ENCODE data around the gene ZNF33A.
A peak's percentile ranks its signal among the peaks of the same experiment; 100 is the strongest.
"Not testable (repeated sequence)": the region's sequence is repeated elsewhere in the genome, so short reads cannot be mapped to it uniquely, and the experiment has no call there.

The ZNF33A gene

DNA sequence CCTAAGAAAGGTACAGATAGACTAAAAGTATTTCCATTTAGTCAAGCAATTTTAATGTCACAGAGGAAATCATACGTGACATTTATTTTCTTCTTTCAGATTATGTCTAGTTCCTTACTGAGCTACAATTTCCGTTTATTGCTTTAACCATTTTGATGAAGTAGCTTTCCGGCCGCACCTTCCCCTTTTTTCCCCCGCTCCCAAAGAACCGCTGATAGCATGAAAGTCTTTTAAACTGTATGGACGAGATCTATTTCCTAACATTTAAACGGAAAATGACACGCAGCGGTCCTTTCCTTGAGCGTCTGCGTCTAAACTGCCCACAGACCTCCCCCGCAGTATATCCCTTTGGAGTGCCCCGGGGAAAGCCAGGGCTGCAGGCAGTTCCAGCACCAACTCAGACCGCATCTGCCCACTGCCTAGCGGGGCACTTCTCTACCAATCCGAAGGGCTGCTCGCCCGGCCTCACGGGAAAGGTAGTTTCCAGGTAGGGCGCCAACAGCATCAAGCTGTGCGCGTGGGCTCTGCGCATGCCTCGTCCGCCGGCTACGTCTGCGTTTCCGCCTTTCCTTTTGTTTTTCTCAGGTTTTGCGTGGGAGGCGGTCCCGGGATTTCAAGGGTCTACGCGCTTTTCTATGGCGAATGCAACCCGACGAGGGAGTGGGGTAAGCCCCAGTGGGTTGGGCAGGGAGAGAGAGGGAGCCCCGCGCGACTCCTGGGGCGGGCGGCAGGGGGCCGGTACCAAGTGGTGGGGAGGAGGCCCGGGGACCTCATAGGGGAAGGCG lies at the start of gene ZNF33A:
ZNF33A (plus strand) TSS at position 557 of the 785 bp plus-strand sequence. CDS start 1,667 bp downstream, outside the sequence.
- DNase-seq (ENCODE audit: low read depth): peak; percentile 81
- peak within 1 kb of the TSS; percentile 63 for H3K4me3 ChIP-seq (ENCODE audit: low read depth, low read length)

DNA sequence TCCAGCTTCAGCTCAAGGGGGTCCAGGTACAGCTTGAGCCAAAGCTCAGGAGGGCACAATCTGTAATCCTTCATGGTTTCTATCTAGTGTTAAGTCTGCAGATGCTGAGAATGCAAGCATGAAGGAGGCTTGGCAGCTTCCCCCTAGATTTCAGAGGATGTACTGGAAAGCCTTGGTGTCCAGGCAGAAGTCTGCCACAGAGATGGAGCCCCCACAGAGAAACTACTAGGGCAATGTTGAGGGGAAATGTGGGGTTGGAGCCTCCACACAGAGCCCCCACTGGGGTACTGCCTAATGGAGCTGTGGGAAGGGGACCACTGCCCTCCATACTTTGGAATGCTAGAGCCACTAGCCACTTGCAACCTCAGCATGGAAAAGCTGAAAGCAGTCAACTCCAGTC lies 45.5 kb upstream of the ZNF33A start:
- no peak for DNase-seq (ENCODE audit: low read depth)
- H3K4me3 ChIP-seq (ENCODE audit: low read depth, low read length): no peak overlapping the region

DNA sequence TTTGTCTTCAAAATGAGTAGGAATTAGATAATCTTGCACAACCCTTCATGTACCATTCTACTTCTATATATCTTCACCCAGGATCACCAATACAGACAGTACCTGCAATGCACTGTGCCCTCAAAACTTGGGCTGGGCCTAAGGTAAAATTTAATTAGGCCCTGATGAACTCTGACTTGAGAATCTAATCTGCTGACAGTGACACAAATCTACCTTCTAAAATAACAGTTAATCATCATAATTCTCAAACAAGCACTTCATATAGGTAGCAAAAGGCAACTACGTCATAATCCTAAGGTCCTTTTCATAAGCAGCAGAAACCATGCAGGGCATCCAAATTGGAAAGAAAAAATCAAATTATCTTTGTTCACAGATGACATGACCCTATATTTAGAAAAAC lies 38.1 kb upstream of the ZNF33A start:
- DNase-seq (ENCODE audit: low read depth): no peak
- no peak overlapping the region for H3K4me3 ChIP-seq (ENCODE audit: low read depth, low read length)

DNA sequence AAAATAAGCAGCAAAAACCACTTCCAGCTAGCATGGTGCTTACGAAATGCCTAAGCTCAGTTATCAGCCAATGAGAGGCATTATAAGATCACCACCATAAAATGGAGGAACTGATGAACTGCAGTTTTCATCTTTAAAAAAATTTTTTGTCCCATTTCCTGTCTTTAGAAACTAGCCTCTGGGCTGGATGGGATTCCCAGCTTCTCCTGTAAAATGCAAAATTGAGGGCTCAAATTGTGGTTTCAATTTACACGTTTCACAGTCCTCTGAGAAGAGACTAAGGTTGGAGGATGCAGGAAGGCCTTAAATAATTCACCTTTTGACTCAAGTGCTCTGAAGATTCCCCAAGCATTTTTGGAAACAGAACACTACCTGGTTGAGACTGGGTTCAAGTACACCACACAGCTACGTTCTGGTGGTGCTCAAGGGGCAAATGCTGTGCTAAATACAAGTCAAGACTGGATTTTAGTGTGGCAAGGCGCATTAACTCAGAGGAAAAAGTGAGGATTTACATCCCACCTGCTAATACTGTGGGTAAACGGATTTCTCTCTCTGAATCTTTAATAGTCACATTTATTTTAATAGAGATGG lies 35.0 kb upstream of the ZNF33A start:
- DNase-seq (ENCODE audit: low read depth): no peak
- peak overlapping the region; percentile 88 for H3K4me3 ChIP-seq (ENCODE audit: low read depth, low read length)

DNA sequence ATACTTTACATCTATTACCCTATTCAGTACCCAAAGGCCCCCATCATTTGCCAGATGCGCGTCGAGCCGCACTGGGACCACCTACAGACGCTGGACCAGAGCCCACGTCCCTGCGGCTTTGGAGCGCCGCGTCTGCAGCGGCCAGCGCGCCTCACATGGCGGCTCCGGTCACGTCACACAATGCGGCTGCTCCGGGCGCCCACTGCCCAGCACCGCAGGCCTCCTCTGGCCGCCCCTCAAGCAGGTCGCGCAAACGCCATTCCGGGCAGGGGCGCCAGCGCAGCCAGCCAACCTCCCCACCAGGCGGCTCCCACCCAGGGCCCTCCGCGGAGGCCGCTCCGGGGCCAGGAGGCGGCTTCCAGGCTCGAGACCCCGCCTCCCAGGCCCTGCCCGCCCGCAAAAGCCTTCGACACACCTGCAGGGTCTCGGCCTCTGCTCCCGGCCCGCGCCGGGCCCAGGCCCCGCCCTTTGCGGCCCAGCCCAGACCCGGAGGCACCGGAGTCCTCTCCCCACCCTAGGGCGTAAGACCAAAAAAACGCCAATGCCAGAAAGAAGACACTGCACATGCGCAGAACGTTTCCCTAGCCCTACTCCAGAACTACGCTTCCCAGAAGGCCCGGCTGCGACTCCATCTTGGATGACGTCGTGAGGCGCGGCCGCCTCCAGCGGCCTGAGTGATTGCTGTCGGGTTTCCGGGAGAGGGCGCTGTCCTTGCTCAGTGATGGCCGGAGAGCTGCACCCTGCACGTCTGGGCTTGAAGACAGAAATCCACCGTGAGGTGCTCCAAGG lies 34.2 kb upstream of the ZNF33A start, which contains the start of gene ZNF25:
ZNF25 (minus strand) TSS at position 557 of the 789 bp plus-strand sequence. CDS start 4,925 bp downstream, outside the sequence.
- peak; percentile 93 for DNase-seq (ENCODE audit: low read depth)
- peak within 1 kb of the TSS; percentile 88 for H3K4me3 ChIP-seq (ENCODE audit: low read depth, low read length)

DNA sequence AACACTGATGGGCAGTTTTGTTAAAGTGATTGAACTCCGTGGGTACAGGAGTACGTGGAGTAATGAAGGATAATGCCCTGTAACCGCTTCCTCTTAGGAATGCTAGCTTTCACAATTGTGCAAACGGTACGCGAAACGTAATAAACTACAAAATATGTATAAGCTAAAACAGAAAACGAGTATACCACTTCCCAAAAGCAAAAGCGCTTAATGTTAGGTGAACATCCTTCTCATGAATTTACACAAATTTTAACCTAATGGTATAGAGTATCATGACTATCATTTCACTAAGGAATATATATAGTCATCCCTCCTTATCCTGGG lies 33.6 kb upstream of the ZNF33A start:
- no peak for DNase-seq (ENCODE audit: low read depth)
- peak overlapping the region; percentile 88 for H3K4me3 ChIP-seq (ENCODE audit: low read depth, low read length)

DNA sequence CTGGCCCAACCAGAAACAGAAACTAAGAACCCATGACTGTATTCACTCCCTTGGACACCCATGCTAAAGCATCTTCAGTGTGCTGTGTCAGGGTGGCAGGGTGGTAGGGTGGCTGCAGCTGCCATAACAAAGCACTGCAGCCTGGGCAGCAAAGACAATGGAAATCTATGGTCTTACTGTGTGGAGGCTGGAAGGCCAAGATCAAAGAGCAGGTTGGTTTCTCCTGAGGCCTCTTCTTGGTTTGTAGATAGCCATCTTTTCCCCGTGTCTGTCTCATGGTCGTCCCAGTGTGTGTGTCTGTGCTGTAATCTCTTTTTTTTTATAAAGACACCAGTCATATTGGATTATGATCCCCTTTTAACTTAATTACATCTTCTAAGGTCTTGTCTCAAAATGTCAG lies 18.8 kb upstream of the ZNF33A start:
- no peak overlapping the region for H3K4me3 ChIP-seq (ENCODE audit: low read depth, low read length)
- DNase-seq (ENCODE audit: low read depth): no peak

DNA sequence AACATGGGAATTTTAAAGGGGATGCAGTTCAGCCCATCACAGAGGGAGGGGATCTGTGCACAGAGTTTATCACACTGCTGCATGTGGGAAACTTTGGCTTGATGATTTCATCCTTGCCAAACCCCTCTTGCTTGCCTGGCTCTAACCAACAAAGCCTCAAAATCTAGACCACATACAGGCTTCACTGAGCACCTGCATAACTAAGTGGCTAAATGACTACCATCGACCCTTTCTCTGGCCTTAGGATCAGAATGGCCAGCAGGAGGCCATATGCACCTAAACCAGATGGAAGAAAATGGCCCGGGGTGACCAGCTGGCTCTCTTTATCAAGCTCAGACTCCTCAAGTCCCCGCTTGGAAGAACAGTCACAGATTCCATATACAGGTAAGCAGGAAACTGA lies 18.4 kb upstream of the ZNF33A start:
- no peak for DNase-seq (ENCODE audit: low read depth)
- H3K4me3 ChIP-seq (ENCODE audit: low read depth, low read length): no peak overlapping the region

DNA sequence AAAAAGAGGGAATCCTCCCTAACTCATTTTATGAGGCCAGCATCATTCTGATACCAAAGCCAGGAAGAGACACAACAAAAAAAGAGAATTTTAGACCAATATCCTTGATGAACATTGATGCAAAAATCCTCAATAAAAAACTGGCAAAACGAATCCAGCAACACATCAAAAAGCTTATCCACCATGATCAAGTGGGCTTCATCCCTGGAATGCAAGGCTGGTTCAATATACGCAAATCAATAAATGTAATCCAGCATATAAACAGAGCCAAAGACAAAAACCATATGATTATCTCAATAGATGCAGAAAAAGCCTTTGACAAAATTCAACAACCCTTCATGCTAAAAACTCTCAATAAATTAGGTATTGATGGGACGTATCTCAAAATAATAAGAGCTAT lies 11.6 kb upstream of the ZNF33A start:
- H3K4me3 ChIP-seq (ENCODE audit: low read depth, low read length); DNase-seq (ENCODE audit: low read depth): not testable (repeated sequence)

DNA sequence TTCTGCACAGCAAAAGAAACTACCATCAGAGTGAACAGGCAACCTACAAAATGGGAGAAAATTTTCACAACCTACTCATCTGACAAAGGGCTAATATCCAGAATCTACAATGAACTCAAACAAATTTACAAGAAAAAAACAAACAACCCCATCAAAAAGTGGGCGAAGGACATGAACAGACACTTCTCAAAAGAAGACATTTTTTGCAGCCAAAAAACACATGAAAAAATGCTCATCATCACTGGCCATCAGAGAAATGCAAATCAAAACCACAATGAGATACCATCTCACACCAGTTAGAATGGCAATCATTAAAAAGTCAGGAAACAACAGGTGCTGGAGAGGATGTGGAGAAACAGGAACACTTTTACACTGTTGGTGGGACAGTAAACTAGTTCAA lies 10.0 kb upstream of the ZNF33A start:
- DNase-seq (ENCODE audit: low read depth); H3K4me3 ChIP-seq (ENCODE audit: low read depth, low read length): not testable (repeated sequence)

DNA sequence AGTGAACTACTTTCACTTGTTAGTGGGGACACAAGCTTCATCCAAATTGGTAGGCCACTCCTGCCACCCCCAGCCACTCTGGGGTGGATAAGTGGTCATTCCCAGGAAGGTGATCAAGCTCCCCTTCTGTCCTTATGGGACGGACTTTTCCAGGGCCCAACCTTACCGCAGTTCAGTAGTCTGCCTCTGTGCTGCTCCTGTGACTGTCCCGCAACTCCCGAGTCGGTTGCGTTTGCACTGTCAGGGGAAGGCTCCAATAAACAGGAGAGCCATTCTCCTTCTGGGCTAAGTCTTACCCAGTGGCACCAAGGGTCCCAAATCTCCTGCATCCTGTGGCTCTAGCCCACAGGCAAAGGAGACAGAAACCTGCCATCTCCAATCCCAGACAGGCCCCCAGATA lies 7.4 kb upstream of the ZNF33A start:
- no peak overlapping the region for H3K4me3 ChIP-seq (ENCODE audit: low read depth, low read length)
- DNase-seq (ENCODE audit: low read depth): no peak

DNA sequence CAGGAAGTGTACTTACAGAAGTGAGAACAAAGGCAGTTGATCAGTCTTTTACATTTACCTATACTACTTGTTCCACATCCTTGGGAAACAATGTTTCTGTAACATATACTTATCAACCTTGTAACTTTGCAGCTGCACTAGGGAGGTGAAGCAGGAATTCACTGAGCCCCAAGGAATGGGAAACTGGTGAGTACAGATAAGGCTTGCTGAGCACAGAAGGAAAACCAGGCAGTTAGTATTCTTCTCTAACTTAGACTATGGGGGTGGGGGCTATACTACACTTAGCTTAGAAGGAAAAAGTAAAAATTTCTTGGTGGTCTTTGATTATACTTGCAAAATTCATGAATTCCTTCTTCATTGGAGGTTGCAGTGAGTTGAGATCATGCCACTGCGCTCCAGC lies 6.9 kb upstream of the ZNF33A start:
- DNase-seq (ENCODE audit: low read depth): no peak
- H3K4me3 ChIP-seq (ENCODE audit: low read depth, low read length): no peak overlapping the region

DNA sequence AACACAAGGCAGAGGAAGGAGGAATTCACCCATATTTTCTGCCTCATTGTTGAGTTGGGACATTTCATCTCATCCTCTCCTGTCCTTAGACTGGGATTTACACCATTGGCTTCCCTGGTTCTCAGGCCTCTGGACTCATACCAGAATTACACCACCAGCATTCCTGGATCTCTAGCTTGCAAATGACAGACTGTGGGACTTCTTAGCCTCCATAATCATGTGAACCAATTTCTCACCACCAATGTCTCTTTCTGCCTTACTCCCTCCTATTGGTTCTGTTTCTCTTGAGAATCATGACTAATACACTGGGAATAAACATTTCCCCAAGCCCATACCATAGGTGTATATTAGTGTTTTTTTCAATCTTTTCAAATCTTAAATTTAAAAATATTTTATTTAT lies 2.9 kb upstream of the ZNF33A start:
- no peak overlapping the region for H3K4me3 ChIP-seq (ENCODE audit: low read depth, low read length)
- DNase-seq (ENCODE audit: low read depth): no peak

DNA sequence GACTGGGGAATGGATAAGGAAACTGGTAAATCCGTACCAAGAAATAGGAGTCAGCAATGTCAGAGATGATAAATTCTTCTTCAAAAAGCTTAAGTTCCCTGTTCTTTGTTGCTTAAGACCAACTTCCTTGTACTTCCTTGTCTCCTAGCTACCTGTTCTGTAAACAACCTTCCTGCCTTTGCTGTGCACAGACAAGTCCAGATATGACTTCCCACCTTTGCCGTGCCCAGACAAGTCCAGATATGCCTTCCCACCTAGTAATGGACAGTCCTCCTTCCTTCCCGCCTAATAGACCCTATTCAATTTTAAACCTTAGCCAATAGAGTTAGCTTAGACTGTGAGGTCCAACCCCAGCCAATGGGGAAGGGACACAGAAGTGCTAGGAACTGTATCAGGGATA lies 2.5 kb upstream of the ZNF33A start:
- no peak for DNase-seq (ENCODE audit: low read depth)
- H3K4me3 ChIP-seq (ENCODE audit: low read depth, low read length): no peak overlapping the region

DNA sequence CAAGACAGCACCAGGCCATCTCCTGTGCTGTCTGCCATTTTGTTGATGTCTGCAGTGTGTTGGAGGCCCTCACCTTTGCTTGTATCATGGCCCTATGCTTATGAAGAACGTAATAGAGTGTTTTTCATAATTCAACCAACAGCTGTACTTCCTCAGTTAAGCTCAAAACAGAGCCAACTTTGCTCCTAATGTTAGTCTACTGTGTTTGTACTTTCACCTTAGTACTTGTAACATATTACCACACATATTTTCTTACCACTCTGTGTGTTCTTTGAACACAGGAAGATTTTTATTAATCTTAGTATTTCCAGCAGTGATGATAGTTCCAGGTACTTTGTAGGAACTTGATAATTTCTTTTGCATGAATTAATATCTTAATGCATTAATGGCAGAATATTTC lies 5.9 kb downstream of the ZNF33A start:
- DNase-seq (ENCODE audit: low read depth): no peak
- no peak overlapping the region for H3K4me3 ChIP-seq (ENCODE audit: low read depth, low read length)

DNA sequence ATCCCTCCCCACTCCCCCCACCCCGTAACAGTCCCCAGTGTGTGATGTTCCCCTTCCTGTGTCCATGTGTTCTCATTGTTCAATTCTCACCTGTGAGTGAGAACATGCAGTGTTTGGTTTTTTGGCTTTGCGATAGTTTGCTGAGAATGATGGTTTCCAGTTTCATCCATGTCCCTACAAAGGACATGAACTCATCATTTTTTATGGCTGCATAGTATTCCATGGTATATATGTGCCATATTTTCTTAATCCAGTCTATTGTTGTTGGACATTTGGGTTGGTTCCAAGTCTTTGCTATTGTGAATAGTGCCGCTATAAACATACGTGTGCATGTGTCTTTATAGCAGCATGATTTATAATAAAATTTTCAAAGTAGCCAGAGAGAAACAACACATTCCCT lies 8.6 kb downstream of the ZNF33A start:
- not testable (repeated sequence) for H3K4me3 ChIP-seq (ENCODE audit: low read depth, low read length); DNase-seq (ENCODE audit: low read depth)

DNA sequence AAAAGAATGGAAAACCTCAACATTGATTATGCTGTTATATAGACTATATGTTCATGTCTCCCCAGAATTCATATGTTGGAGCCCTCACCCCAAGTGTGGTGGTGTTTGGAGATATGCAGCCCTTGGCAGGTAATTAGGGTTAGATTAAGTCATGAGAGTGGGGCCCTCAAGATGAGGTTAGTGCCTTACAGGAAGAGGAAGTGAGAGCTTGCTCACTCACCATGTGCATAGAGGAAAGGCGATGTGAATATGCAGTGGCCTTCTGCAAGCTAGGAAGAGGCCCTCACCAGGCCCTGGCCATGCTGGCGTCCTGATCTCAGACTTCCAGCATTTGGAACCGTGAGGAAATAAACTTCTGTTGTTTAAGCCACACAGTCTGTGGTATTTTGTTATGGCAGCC lies 14.8 kb downstream of the ZNF33A start:
- no peak overlapping the region for H3K4me3 ChIP-seq (ENCODE audit: low read depth, low read length)
- no peak for DNase-seq (ENCODE audit: low read depth)

DNA sequence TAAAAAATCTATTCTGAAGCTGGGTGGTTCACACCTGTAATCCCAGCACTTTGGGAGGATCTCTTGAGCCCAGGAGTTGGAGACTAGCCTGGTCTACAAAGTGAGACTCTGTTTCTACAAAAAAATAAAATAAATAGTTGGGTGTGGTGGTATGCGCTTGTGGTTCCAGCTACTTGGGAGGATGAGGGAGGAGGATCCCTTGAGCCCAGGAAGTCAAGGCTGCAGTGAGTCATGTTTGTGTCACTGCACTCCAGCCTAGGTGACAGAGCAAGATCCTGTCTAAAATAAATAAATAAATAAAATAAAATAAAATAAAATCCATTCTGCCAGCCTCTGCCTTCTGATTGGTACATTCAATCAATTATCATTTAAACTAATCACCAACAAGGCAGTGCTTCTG lies 17.5 kb downstream of the ZNF33A start:
- H3K4me3 ChIP-seq (ENCODE audit: low read depth, low read length): no peak overlapping the region
- no peak for DNase-seq (ENCODE audit: low read depth)

DNA sequence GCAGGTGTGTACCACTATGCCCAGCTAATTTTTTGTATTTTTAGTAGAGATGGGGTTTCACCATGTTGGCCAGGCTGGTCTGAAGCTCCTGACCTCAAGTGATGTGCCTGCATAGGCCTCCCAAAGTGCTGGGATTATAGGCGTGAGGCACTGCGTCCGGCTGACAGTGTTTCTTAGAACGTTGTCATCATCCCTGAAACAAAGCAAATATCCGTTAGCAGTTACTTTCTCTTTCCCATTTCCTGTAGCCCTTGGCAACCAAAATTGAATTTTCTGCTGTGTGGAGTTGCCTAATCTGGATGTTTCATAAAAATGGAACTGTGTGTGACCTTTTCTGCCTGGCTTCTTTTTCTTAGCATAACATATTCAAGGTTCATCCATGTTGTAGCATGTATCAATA lies 22.4 kb downstream of the ZNF33A start:
- H3K4me3 ChIP-seq (ENCODE audit: low read depth, low read length): no peak overlapping the region
- no peak for DNase-seq (ENCODE audit: low read depth)

DNA sequence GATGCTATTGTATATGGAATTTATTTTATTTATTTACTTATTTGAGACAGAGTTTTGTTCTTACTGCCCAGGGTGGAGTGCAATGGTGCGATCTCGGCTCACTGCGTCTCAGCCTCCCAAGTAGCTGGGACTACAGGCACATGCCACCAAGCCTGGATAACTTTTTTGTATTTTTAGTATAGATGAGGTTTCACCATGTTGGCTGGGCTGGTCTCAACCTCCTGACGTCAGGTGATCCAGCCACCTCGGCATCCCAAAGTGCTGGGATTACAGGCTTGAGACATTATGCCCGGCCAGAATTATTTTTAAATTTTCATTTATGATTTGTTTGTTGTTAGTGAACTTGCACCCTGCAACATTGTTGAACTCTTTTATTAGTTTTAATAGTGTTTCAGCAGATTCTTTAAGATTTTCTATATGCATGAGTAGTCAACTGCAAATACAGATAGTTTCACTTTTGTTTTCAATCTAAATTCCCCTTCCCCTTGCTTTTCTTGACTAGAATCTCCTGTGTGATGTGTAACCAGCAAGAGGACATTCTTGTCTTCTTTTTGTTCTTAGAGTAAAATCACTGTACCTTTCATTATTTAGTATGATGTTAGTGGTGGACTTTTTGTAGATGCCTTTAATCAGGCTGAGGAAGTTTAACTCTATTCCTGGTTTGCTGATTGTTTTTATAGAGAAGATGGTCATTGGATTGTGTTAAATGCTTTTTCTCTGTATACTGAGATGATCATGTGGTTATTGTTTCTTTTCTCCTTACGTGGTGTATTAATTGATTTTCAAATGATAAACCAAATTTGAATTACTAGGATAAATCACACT lies 27.8 kb downstream of the ZNF33A start:
- no peak for DNase-seq (ENCODE audit: low read depth)
- no peak overlapping the region for H3K4me3 ChIP-seq (ENCODE audit: low read depth, low read length)

Measured in skeletal muscle cell (primary cell).